Brain microvascular endothelial cell (primary cell): ENCODE results near the gene LCN6.

ENCODE experiments used
- DNase-seq: peaks from one replicate; pipeline ENCODE4 v3.0.0-alpha.2; 2020
- H3K27ac ChIP-seq: fragments of 250-450 bp; sonication (Bioruptor Pico); 2 replicates; pipeline ENCODE4 v1.5.1; 2020; ENCODE audit warnings: mild to moderate bottlenecking, moderate library complexity
- H3K27me3 ChIP-seq: fragments of 250-450 bp; sonication (Bioruptor Pico); replicated peaks from 2 replicates; pipeline ENCODE4 v1.5.1; 2020; ENCODE audit warnings: mild to moderate bottlenecking
- H3K36me3 ChIP-seq: fragments of 250-450 bp; sonication (Bioruptor Pico); replicated peaks from 2 replicates; pipeline ENCODE4 v1.5.1; 2020; ENCODE audit warnings: mild to moderate bottlenecking
- H3K4me3 ChIP-seq: 2 replicates; pipeline ENCODE4 v1.5.1; 2011; ENCODE audit warnings: low read depth, mild to moderate bottlenecking, control low read depth, low read length, moderate library complexity
- CTCF ChIP-seq: IDR thresholded peaks from 2 replicates; pipeline ENCODE4 v1.5.1; 2011; ENCODE audit warnings: low read depth, mild to moderate bottlenecking, moderate library complexity, low read length, control low read depth, inconsistent platforms; ENCODE audit errors: missing control alignments
- in situ Hi-C: cut with HindIII; loops from 2 replicates; pipeline ENCODE4 v1.10.0; 2017; ENCODE audit warnings: low sequenced_read_pairs, low pct_ligation_motif_present

The LCN6 gene

DNA sequence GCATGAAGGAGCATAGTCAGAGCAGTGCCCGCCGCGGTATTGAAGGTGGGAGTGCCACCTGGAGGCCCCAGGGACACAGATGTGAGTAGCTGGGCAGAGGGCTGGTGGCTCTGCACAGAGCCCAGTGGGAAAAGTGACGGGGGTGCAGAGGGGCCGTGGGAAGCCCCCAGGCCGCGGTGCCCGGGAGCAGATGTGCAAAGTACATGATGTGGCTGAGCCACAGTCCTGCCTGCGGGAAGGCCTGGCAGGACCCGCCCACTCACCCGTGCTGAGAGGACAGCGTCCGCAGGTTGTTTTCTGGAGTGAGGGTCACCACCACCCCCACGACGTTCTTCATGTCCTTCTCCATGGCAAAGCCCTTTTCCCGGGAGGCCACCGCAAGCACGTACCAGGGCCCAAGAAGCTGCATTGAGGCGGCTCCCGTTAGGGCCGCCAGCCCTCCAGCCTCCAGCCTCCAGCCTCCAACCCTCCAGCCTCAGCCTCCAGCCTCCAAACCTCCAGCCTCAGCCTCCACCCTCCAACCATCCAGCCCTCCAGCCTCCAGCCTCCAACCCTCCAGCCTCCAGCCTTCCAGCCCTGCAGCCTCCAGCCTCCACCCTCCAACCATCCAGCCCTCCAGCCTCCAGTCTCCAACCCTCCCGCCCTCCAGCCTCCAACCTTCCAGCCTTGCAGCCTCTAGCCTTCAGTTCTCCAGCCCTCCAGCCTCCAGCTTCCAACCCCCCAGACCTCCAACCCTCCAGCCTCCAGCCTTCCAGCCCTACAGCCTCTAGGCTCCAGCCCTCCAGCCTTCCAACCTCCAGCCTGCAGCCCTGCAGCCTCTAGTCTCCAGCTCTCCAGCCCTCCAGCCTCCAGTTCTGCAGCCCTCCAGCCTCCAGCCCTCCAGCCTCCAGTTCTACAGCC, 914 bp downstream of the LCN6 start:
- no peak overlapping the region for H3K27ac ChIP-seq
- H3K4me3 ChIP-seq = no peak overlapping the region
- DNase-seq = no peak
- in situ Hi-C loops = no loop called here
- peaks cover 6% of the 10 kb centered on the region for H3K27me3 ChIP-seq
- TF ChIP-seq CTCF = no peak
- H3K36me3 ChIP-seq = no peaks in the 10 kb centered on the region

DNA sequence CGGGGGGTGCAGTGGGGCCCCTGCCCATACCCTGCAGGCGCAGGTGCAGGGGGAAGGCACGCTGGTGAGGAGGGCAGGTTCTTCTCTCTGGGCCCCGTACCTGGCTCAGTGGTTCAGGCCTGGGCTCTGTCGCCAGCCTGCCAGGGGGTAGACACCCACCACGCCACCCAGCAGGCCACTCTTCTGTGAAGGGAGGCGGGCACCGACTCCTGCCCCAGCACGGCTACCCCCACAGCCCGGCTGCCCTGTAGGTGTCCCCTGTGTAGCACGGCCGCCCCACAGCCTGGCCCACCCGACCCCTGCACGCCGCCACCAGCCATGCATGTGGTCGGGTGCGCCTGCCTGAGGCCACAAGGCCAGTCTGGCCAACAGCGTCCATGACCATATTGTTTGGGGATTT, 1.7 kb downstream of the LCN6 start:
- Histone ChIP-seq H3K27ac (no peak overlapping the region), H3K4me3 (no peak overlapping the region), H3K27me3 (peaks cover 14% of the 10 kb centered on the region), H3K36me3 (no peaks in the 10 kb centered on the region)
- TF ChIP-seq CTCF = no peak
- in situ Hi-C loops = no loop called here
- DNase-seq = no peak

DNA sequence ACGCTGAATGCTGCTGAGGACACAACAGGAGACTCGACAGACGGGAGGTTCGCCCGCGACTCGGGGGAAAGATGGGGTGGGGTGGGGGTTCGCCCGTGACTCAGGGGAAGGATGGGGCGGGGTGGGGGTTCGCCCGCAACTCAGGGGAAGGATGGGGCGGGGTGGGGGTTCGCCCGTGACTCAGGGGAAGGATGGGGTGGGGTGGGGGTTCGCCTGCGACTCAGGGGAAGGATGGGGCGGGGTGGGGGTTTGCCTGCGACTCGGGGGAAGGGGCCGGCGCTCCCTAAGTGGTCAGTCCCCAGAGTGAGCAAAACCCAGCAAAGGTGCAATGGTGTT, 2.2 kb downstream of the LCN6 start:
- no peak for DNase-seq
- TF ChIP-seq CTCF = no peak
- Histone ChIP-seq H3K4me3 (no peak overlapping the region), H3K27ac (no peak overlapping the region), H3K27me3 (peaks cover 16% of the 10 kb centered on the region), H3K36me3 (no peaks in the 10 kb centered on the region)
- in situ Hi-C loops = no loop called here

DNA sequence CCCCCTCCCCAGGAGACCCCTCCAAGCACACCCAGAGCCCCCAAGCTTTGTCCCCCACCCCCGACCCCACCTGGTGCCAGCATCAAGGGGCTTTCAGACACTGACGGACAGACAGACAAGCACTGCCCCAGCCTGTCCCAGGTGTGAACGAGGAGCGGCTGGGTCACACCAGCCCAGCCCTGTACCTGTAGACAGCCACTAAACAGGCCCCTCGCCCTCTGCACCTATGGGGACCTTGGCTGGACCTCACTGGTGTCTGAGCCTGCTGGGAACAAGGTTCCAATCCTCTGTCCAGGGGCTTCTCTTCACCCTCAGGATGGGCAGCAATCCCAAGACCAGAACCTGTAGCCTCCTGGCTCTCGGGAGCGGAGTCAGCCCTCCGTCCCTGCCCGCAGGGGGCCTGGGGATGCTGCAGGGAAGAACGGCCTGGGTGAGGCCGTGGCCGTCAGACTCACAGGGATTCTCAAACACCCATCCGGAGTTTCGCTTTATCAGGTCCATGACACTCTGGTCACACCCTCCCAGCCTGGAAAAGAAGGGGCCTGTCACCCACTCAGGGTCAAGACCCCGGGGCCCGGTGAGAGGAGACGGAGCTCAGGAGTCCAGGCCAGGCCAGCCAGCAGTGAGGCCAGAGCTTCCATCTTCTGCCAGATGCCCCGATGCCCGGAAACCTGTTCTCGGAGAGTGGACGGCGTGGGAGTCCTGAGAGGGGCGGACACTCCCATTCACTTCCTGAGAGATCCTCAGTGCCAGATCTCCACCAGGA, 2.8 kb downstream of the LCN6 start:
- TF ChIP-seq CTCF = no peak
- peaks cover 16% of the 10 kb centered on the region for H3K27me3 ChIP-seq
- in situ Hi-C loops = no loop called here

GRCh38 chr9:136744773-136745172, 3.6 kb downstream of the LCN6 start:
- Histone ChIP-seq H3K27ac (no peak overlapping the region), H3K36me3 (no peaks in the 10 kb centered on the region), H3K4me3 (no peak overlapping the region), H3K27me3 (peaks cover 16% of the 10 kb centered on the region)
- in situ Hi-C loops = no loop called here
- DNase-seq = no peak
- no peak for TF ChIP-seq CTCF

More for the DNA sequence above, 2.8 kb downstream of the LCN6 start:
- H3K36me3 ChIP-seq = no peaks in the 10 kb centered on the region
- DNase-seq = no peak
- no peak overlapping the region for H3K27ac ChIP-seq
- no peak overlapping the region for H3K4me3 ChIP-seq
